HepG2 (cell line): ENCODE data around the gene SLCO4A1. TPM values are rescaled to one million over a fixed set of nuclear protein-coding genes. Genes with fewer than 3 reads are reported as not detected.

Experiments used
- HMGXB3 ChIP-seq: sonication (generic); formaldehyde crosslinking; IDR thresholded peaks from 2 replicates; pipeline ENCODE4 v1.4.0; 2020; ENCODE audit warnings: missing genetic modification reagents, borderline replicate concordance
- JDP2 ChIP-seq: sonication (generic); formaldehyde crosslinking; IDR thresholded peaks from 2 replicates; pipeline ENCODE4 v1.8.1; 2022; ENCODE audit warnings: missing genetic modification reagents, borderline replicate concordance
- POLR2G ChIP-seq: fragments of 200-400 bp; formaldehyde crosslinking; IDR thresholded peaks from 2 replicates; pipeline ENCODE4 v1.6.1; 2018; ENCODE audit warnings: mild to moderate bottlenecking, low read depth, low read length, moderate library complexity
- RNF219 ChIP-seq: sonication (generic); formaldehyde crosslinking; IDR thresholded peaks from 2 replicates; pipeline ENCODE4 v1.5.0; 2020; ENCODE audit warnings: mild to moderate bottlenecking, missing genetic modification reagents
- SNAPC4 ChIP-seq: sonication (generic); formaldehyde crosslinking; IDR thresholded peaks from 2 replicates; pipeline ENCODE4 v1.4.0; 2020; ENCODE audit warnings: mild to moderate bottlenecking, missing genetic modification reagents
- ZBTB1 ChIP-seq: sonication (generic); formaldehyde crosslinking; IDR thresholded peaks from 2 replicates; pipeline ENCODE4 v1.4.0; 2020; ENCODE audit warnings: missing genetic modification reagents, borderline replicate concordance
- ZEB1 ChIP-seq: IDR thresholded peaks from 2 replicates; pipeline ENCODE4 v1.6.1; 2012; ENCODE audit warnings: mild to moderate bottlenecking, low read depth, inconsistent platforms; ENCODE audit not compliant: insufficient replicate concordance
- ZNF138 ChIP-seq: sonication (generic); formaldehyde crosslinking; IDR thresholded peaks from 2 replicates; pipeline ENCODE4 v1.5.0; 2020; ENCODE audit warnings: mild to moderate bottlenecking, low read depth, missing genetic modification reagents
- ZNF253 ChIP-seq: sonication (generic); formaldehyde crosslinking; IDR thresholded peaks from 2 replicates; pipeline ENCODE4 v1.8.0; 2022; ENCODE audit warnings: mild to moderate bottlenecking, missing genetic modification reagents, borderline replicate concordance
- ZNF512 ChIP-seq: sonication (generic); formaldehyde crosslinking; IDR thresholded peaks from 2 replicates; pipeline ENCODE4 v1.4.0; 2020; ENCODE audit warnings: mild to moderate bottlenecking, missing genetic modification reagents
- ZSCAN25 ChIP-seq: sonication (generic); formaldehyde crosslinking; IDR thresholded peaks from 2 replicates; pipeline ENCODE4 v1.8.0; 2022; ENCODE audit warnings: mild to moderate bottlenecking, missing genetic modification reagents
- polyA plus RNA-seq, 8 experiments: library from polyadenylated mRNA; depleted of rRNA in 3 of 8; stranded (reverse) in 7 of 8; unstranded in 1 of 8; fragments of >200 nt; fragmentation: Illumina TruSeq in 4 of 8; extraction: Trizol in 4 of 8; gene quantifications; 2 replicates each; pipeline versions ENCODE4 v1.2.1 to v1.2.3, GENCODE V29; 2011 to 2016; ENCODE audit warnings: low read depth in 4 of 8, missing spikeins in 1 of 8, mixed read lengths in 1 of 8; ENCODE audit not compliant: insufficient read depth in 1 of 8
- total RNA-seq, 5 experiments: library from RNA; depleted of rRNA; stranded (reverse); fragments of >200 nt; fragmentation: Illumina TruSeq; extraction: Trizol; gene quantifications; 2 replicates each; pipeline ENCODE4 v1.2.3, GENCODE V29; 2016; ENCODE audit warnings: low read depth in 1 of 5

SLCO4A1 gene
- total and polyA plus RNA-seq, 2 of the 13 experiments (the other 11 are each of a cell fraction or from before 2014, with no cell fraction given) = 55.5 to 112 TPM

- peak; percentile 54; the same call in 1 of the 2 replicates for TF ChIP-seq SNAPC4
- no peak for TF ChIP-seq ZNF512 (CRISPR knock-in tag)
- peak; percentile 86; the same call in 1 of the 2 replicates for TF ChIP-seq ZNF253
- TF ChIP-seq ZBTB1 (CRISPR knock-in tag) = 0 out of 2 replicates have a peak, but pooled peaks have one; percentile 16
- TF ChIP-seq ZNF138 (CRISPR knock-in tag) = no peak
- peak; percentile 55 for TF ChIP-seq POLR2G
- no peak for TF ChIP-seq ZEB1
- TF ChIP-seq HMGXB3 (CRISPR knock-in tag) = peak; percentile 84; the same call in 1 of the 2 replicates
- 0 out of 2 replicates have a peak, but pooled peaks have one; percentile 54 for TF ChIP-seq ZSCAN25 (CRISPR knock-in tag)
- TF ChIP-seq RNF219 (CRISPR knock-in tag) = 0 out of 2 replicates have a peak, but pooled peaks have one; percentile 63
- TF ChIP-seq JDP2 (CRISPR knock-in tag) = no peak
These were observed 10.0 kb downstream of the SLCO4A1 start (continued) for GRCh38 chr20:62652041-62652893.
